Esophagus squamous epithelium (tissue), 5 donors: ENCODE data around the gene AKAP14. TPM values are rescaled to one million over a fixed set of nuclear protein-coding genes. Genes with fewer than 3 reads are reported as not detected.
A peak's percentile ranks its signal among the peaks of the same experiment; 100 is the strongest.
"Not testable (repeated sequence)": the region's sequence is repeated elsewhere in the genome, so short reads cannot be mapped to it uniquely, and the experiment has no call there.

Experiments
- DNase-seq: peaks from one replicate; lab custom pipeline; 2025; lab: John Stamatoyannopoulos, UW
- H3K27ac ChIP-seq, 4 donors: fragments of 200-600 bp; sonication (generic); one replicate each; pipeline ENCODE4 v1.5.1; 2016 to 2019; ENCODE audit warnings: mild to moderate bottlenecking in 1 of 4
- H3K27me3 ChIP-seq, 4 donors: fragments of 200-600 bp; sonication (generic); 1 replicate in 3 of 4; 2 replicates in 1 of 4; pipeline versions ENCODE4 v1.5.1 to v1.6.0; 2017 to 2021; ENCODE audit warnings: antibody characterized with exemption in 1 of 4
- H3K36me3 ChIP-seq, 3 donors: fragments of 200-600 bp; sonication (generic); one replicate each; pipeline ENCODE4 v1.5.1; 2016 to 2019
- H3K4me1 ChIP-seq, 3 donors: fragments of 200-600 bp; sonication (generic); one replicate each; pipeline ENCODE4 v1.5.1; 2017 to 2019
- H3K4me3 ChIP-seq, 4 donors: fragments of 200-600 bp; sonication (generic); 1 replicate in 3 of 4; 2 replicates in 1 of 4; pipeline ENCODE4 v1.5.1; 2016 to 2019; ENCODE audit warnings: mild to moderate bottlenecking in 2 of 4, moderate library complexity in 1 of 4
- H3K9me3 ChIP-seq, 3 donors: fragments of 200-600 bp; sonication (generic); one replicate each; pipeline ENCODE4 v1.5.1; 2016 to 2019
- POLR2A ChIP-seq, 4 donors: fragments of 450-650 bp; IDR thresholded peaks; one replicate each; pipeline ENCODE4 v1.6.1; 2017; ENCODE audit warnings: antibody characterized with exemption in 4 of 4, mild to moderate bottlenecking in 4 of 4, moderate library complexity in 3 of 4
- WGBS, 2 donors: methylation state at CpG; one replicate each; pipeline ENCODE4 v1.1.5; 2018; 5-methylcytosine and 5-hydroxymethylcytosine counted together
- intact Hi-C: fragments of 100-400 bp; cut with DNase I; formaldehyde crosslinking; loops from one replicate; pipeline ENCODE4 v1.15.0; 2022
- total RNA-seq, 4 donors: library from RNA; depleted of rRNA; stranded (reverse); fragments of >200 nt; gene quantifications; one replicate each; pipeline ENCODE4 v1.1.0, GENCODE V29; 2016
- TF ChIP-seq, protein P1 (sequence below), 6 experiments: fragments of 450-650 bp in 4 of 6; fragments of 200-600 bp in 2 of 6; sonication (generic) in 2 of 6; IDR thresholded peaks; one replicate each; pipeline ENCODE4 v1.5.1; 2016 to 2019; ENCODE audit warnings: antibody characterized with exemption in 6 of 6, mild to moderate bottlenecking in 4 of 6, moderate library complexity in 4 of 6
- donor health status: DM: yes; HTN: yes; CAD: no.

Gene AKAP14
- total RNA-seq, 4 donors from 2014 or later: not detected

DNA sequence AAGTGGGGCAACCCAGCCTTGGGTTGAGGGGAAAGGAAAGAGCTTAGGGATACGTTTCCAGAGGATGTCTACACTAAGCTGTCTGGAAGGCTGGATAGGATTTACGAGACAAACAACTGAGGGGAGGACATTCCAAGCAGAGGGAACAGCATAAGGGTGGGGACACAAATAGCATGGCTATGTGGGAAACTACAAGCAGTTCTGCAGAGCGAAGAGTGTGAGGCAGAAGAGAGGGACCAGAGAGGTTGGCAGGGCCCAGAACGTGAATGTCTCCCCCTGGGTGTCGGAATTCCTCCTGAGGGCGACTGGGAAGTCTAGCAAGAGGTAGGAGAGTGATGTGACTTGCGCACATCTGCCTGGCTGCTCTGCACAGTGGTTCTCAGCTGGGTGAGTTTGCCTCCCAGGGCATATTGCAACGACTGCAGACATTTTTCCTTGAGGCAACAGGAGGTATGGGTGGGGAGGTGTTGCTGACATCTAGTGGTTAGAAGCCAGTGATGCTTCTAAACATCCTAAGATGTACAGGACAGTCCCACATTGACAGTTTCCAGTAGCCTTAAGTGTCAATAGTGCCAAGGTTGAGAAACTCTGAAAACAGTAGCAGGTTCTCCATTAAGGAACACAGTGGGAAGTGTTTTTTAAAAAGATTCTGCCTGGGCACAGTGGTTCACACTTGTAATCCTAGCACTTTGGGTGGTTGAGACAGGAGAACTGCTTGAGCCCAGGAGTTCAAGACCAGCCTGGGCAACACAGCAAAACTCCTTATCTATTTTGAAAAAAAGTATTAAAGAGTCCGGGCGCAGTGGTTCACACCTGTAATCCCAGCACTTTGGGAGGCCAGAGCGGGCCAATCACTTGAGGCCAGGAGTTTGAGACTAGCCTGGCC lies 14.9 kb upstream of the AKAP14 start:
- WGBS, 2 donors: 56 to 60% methylated on average over 6 to 10 of the region's 11 CpGs
- Histone ChIP-seq H3K36me3 (peaks cover 0 to 36% (median 0%) of the 10 kb centered on the region in 3 donors), H3K9me3 (no peaks in the 10 kb centered on the region), H3K27ac (no peak overlapping the region), H3K4me3 (no peak overlapping the region), H3K27me3 (no peaks in the 10 kb centered on the region), H3K4me1 (peaks cover 0 to 3% (median 0%) of the 10 kb centered on the region in 3 donors)
- TF ChIP-seq, protein P1, sequence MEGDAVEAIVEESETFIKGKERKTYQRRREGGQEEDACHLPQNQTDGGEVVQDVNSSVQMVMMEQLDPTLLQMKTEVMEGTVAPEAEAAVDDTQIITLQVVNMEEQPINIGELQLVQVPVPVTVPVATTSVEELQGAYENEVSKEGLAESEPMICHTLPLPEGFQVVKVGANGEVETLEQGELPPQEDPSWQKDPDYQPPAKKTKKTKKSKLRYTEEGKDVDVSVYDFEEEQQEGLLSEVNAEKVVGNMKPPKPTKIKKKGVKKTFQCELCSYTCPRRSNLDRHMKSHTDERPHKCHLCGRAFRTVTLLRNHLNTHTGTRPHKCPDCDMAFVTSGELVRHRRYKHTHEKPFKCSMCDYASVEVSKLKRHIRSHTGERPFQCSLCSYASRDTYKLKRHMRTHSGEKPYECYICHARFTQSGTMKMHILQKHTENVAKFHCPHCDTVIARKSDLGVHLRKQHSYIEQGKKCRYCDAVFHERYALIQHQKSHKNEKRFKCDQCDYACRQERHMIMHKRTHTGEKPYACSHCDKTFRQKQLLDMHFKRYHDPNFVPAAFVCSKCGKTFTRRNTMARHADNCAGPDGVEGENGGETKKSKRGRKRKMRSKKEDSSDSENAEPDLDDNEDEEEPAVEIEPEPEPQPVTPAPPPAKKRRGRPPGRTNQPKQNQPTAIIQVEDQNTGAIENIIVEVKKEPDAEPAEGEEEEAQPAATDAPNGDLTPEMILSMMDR (IDR thresholded peaks at IDR 0.05): peak in 3 of 6 experiments; percentile 47 to 53 (median 48)
- no peak for TF ChIP-seq POLR2A (IDR thresholded peaks at IDR 0.05)
- intact Hi-C loops: no loop called here
- DNase-seq: no peak

DNA sequence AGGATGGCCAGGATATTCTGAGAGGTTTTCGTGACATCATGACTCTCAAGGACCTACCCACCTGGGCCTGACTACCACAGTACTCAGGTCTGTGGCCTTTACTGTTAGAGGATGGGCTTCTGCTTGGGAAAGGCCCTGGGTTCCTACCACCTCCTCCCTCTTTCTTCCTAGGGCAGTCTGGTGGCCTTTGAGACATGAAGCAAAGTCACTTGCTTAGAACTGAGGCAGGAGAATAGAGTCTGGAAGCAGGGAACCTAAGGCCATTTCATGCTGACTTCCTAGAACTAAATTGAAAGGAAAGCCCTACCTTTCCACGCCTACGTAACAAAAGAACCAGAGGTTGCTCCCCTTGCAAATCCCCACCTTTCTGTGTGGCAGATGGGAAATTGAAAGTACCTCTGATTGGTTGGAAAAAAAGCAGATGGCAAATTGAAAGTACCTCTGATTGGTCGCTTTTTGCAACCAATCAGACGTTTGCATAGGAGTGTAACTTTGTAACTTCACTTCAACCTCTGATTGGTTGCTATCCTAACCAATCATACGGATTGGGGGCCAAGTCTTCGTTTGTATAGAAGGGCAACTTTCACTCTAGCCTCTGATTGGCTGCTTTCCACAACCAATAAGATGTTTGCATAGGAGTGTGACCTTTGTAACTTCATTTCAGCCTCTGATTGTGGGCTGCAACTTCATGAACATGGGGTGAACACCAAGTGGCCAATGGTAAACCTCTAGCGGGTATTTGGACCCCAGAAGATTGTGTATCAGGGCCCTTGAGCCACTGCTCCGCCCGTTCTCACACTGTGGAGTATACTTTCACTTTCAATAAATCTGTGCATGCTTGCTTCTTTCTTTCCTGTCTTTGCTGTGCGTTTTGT lies 9.9 kb upstream of the AKAP14 start:
- Histone ChIP-seq H3K9me3 (no peaks in the 10 kb centered on the region), H3K27me3 (no peaks in the 10 kb centered on the region), H3K36me3 (no peaks in the 10 kb centered on the region), H3K4me1 (peaks cover 0 to 15% (median 0%) of the 10 kb centered on the region in 3 donors), H3K4me3 (peak overlapping the region in 2 of 4 donors; percentile 13 to 46), H3K27ac (no peak overlapping the region)
- DNase-seq: no peak
- intact Hi-C loops: no loop called here
- no peak for TF ChIP-seq POLR2A (IDR thresholded peaks at IDR 0.05)
- TF ChIP-seq, protein P1 (IDR thresholded peaks at IDR 0.05): no peak
- WGBS, 2 donors: 62 to 83% methylated on average over 10 to 11 of the region's 11 CpGs

DNA sequence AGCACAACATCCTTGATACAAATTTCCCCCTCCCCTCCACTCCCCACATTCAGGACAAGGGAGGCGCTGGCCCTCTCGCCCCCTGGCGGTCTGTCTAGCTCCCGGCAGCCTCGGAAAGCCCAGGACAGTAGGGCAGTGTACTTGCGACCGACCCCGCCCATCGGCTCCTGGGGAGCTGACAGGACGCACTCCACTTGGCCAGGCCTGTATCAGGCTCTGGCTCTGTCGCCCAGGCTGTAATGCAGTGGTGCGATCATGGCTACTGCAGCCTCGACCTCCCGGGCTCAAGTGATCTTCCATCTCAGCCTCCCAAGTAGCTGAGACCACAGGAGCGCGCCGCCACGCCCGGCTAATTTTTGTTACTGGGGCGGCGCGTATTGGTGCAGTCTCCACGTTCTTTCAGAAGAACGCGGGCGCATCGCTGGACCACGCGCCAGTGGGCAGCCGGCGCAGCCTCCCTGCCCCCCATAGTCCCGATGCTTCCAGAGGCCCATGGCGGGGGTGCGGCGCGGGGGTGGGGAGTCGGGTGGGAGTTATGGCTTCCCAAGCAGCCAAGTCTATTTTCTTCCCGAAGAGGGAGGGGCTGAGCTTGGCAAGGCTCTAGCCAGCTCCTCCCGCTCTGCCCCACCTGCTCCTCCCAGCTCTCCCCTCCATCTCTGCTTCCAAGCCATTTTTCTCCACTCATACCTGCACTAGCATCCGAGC lies 7.8 kb upstream of the AKAP14 start:
- H3K9me3 ChIP-seq: no peaks in the 10 kb centered on the region
- DNase-seq: no peak
- no peak overlapping the region for H3K27ac ChIP-seq
- no peaks in the 10 kb centered on the region for H3K27me3 ChIP-seq
- TF ChIP-seq, protein P1 (IDR thresholded peaks at IDR 0.05): peak in 5 of 6 experiments; percentile 9 to 48 (median 36)
- TF ChIP-seq POLR2A (IDR thresholded peaks at IDR 0.05): no peak
- peak overlapping the region in 3 of 4 donors; percentile 18 to 58 (median 31) for H3K4me3 ChIP-seq
- peaks cover 0 to 15% (median 0%) of the 10 kb centered on the region in 3 donors for H3K4me1 ChIP-seq
- WGBS, 2 donors: 52% methylated on average over 22 of the region's 40 CpGs; no CpG with 5 or more reads in 1 of the 2 donors
- intact Hi-C loops: no loop called here
- no peaks in the 10 kb centered on the region for H3K36me3 ChIP-seq

DNA sequence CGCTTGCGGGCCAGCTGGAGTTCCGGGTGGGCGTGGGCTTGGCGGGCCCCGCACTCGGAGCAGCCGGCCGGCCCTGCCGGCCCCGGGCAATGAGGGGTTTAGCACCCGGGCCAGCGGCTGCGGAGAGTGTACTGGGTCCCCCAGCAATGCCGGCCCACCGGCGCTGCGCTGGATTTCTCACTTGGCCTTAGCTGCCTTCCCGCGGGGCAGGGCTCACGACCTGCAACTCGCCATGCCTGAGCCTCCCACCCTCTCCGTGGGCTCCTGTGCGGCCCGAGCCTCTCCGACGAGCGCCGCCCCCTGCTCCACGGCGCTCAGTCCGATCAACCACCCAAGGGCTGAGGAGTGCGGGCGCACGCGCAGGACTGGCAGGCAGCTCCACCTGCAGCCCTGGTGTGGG lies 5.1 kb upstream of the AKAP14 start:
- no CpG with 5 or more reads among the region's 36 CpGs for WGBS, 2 donors
- H3K4me1 ChIP-seq: peaks cover 0 to 15% (median 0%) of the 10 kb centered on the region in 3 donors
- H3K27me3 ChIP-seq, intact Hi-C loops, H3K27ac ChIP-seq, H3K9me3 ChIP-seq, DNase-seq, H3K36me3 ChIP-seq, H3K4me3 ChIP-seq: not testable (repeated sequence)

DNA sequence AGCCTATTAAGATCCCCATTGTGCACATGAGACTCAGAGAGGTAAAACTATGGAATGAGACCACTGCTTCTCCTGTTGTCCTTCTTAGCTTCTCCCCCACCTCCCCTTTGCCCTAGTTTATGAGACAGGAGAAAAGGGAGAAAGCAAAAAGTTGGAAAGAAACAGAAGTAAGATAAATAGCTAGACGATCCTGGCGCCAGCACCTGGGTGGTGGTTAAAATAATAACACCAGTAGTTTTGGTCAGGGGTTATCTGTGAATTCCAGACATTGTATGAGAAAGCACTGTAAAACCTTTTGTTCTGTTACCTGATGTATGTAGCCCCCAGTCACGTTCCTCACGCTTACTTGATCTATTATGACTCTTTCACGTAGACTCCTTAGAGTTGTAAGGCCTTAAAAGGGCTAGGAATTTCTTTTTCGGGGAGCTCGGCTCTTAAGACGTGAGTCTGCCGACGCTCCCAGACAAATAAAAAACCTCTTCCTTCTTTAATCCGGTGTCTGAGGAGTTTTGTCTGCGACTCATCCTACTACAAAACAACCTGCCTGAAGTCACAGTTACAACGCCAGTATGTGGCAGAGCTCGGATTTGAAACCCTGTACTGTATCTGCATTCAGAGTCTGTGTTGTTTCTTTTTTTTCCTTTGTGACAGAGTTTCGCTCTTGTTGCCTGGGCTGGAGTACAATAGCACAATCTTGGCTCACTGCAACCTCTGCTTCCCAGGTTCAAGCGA lies 3.6 kb upstream of the AKAP14 start:
- H3K4me3 ChIP-seq, H3K27ac ChIP-seq, DNase-seq, H3K27me3 ChIP-seq, H3K36me3 ChIP-seq, intact Hi-C loops, H3K4me1 ChIP-seq, H3K9me3 ChIP-seq: not testable (repeated sequence)
- 61 to 69% methylated on average over 14 to 16 of the region's 16 CpGs for WGBS, 2 donors
